Measurements from ENCODE around the gene PLA2G4E. TPM values are rescaled to one million over a fixed set of nuclear protein-coding genes. Genes with fewer than 3 reads are reported as not detected.

Gene PLA2G4E, protein sequence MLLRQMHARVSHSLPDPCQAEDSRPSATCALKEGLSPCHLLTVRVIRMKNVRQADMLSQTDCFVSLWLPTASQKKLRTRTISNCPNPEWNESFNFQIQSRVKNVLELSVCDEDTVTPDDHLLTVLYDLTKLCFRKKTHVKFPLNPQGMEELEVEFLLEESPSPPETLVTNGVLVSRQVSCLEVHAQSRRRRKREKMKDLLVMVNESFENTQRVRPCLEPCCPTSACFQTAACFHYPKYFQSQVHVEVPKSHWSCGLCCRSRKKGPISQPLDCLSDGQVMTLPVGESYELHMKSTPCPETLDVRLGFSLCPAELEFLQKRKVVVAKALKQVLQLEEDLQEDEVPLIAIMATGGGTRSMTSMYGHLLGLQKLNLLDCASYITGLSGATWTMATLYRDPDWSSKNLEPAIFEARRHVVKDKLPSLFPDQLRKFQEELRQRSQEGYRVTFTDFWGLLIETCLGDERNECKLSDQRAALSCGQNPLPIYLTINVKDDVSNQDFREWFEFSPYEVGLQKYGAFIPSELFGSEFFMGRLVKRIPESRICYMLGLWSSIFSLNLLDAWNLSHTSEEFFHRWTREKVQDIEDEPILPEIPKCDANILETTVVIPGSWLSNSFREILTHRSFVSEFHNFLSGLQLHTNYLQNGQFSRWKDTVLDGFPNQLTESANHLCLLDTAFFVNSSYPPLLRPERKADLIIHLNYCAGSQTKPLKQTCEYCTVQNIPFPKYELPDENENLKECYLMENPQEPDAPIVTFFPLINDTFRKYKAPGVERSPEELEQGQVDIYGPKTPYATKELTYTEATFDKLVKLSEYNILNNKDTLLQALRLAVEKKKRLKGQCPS
- not detected in 2 replicates for total RNA-seq (2014; rRNA removed; shearing (Covaris generic))

DNA sequence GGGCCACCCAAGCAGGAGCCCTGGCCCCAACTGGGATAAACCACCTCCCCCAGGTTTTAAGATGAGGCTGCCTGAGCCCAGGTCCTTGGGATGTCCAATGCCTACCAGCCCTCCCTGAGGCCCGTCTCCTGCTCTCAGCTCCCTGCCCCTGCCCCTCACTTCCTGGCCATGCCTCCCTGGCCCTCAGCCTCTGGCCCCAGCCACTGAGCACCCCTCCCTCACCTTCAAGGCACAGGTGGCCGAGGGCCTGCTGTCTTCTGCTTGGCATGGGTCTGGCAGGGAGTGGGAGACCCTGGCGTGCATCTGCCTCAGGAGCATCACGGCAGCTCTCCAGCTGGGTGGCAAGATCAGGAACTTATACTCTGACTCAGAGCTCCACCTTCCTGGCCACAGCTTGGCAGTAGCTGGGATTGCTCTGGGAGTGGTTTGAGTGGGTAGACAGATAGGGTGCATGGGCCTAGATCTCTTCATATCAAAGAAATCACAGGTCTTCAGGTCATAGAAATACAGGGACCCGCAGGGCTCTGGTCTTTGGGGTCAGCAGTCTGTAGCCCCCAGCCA, at the start of gene PLA2G4E:
Gene PLA2G4E, minus strand, starts transcription at position 330 of the 561 bp plus-strand sequence. Its CDS starts 12 bp downstream, at position 318.
- Histone ChIP-seq H3K27me3 (replicated peaks) (peaks cover 4% of the 10 kb centered on the region; the same call in 1 of the 2 replicates), H3K4me1 (replicated peaks) (no peaks in the 10 kb centered on the region), H3K4me3 (no peak within 1 kb of the TSS), H3K27ac (no peak within 1 kb of the TSS), H3K9me3 (replicated peaks) (no peaks in the 10 kb centered on the region; the same call in 1 of the 2 replicates), H3K36me3 (no peaks in the 10 kb centered on the region)
- no peak for DNase-seq (ENCODE audit: low read depth in 1 of 2, low spot score in 2 of 2)

DNA sequence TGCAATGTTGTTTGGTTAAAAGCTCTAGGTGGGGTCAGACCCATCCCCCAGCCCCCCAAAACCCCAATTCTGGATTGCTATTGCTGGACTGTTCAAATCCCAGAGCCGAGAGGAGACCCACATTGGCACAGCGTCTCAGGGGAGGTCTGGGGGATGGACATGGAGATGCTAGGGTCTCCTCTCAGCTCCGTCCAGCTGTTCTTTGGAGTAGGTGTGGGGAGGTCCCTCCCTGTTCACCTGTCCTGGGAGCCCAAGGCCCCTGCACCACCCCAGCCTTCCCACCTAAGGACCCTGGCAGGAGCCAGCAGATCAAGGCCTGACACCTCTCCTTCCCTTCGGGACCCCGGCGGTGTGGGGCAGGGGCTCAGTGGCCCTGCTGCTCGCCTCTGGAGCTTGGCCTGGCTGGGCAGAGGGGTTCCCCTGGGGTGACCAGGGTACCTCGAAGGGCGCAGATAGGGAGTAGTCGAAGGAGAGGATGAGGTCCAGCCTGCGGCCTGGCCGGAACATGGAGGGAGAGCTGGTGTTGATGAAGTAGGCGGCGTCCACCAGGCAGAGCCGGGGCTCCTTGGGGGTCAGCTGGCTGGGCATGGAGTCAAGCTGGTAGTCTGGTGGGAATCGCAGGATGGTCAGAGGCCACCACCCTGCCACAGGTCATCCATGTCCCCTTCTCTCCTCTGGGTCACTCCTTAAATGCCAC, 49.6 kb upstream of the PLA2G4E start:
- Histone ChIP-seq H3K9me3 (replicated peaks) (no peaks in the 10 kb centered on the region), H3K4me3 (no peak overlapping the region), H3K4me1 (replicated peaks) (no peaks in the 10 kb centered on the region), H3K36me3 (no peaks in the 10 kb centered on the region), H3K27me3 (replicated peaks) (no peaks in the 10 kb centered on the region), H3K27ac (no peak overlapping the region)
- DNase-seq (ENCODE audit: low read depth in 1 of 2, low spot score in 2 of 2): peak in 1 of 2 experiments; percentile 38

DNA sequence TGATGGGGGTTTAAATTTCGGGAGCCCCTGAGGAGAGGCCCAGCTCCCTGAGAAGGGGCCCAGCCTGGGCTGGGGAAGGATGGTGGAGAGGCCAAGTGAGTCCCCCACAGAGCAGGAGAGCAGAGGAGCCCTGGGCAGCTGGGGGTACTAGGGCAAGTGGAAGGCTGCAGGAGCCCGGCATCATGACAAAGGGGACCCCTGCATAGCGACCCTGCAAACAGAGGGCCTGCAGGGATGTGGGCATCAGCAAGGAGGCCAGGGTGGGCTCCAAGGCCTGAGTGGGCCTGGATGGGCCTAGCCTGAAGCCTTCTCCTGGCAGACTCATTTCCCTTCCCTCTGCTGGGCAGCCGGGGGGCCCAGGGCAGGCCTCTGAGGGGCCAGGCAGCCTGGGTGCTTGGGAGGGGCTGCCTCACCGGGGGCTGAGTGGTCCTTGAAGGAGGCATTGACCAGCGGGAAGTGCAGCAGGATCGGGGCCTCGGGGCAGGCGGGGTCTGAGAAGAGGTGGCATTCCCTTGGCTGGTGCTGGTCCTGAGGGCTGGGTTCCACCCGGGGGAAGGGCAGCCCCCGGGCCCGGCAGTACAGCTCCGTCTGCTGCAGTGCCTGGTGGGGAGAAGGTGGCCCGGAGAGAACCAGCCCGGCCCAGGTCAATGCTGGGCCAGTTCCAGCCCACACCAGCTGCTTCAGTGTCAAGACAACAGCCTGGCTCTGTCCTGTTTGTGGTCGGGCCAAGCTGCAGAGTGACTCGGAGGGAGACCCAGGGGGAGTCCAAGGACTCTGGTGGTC, 48.8 kb upstream of the PLA2G4E start:
- Histone ChIP-seq H3K4me1 (replicated peaks) (no peaks in the 10 kb centered on the region), H3K4me3 (no peak overlapping the region), H3K36me3 (no peaks in the 10 kb centered on the region), H3K27me3 (replicated peaks) (no peaks in the 10 kb centered on the region), H3K9me3 (replicated peaks) (no peaks in the 10 kb centered on the region), H3K27ac (no peak overlapping the region)
- peak in 1 of 2 experiments; percentile 37 for DNase-seq (ENCODE audit: low read depth in 1 of 2, low spot score in 2 of 2)

DNA sequence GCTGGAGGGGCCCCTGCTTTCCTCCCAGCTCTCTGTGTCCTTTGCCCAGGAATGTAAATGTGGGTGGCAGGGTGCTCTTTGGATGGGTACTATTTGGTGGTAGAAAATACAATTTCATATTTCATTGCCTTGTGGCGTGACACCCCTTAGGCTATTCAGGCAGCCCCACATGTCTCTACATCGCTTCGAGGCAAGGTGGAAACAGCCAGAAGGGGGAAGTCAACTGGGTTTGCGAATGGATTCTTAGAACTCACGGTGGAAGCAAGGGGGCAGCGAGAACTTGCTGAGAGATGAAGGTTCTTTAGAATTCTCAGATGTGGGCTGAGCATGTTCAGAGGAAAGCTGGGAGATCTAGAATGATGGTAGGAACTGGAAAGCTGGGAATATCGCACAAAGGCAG, 48.2 kb upstream of the PLA2G4E start:
- Histone ChIP-seq H3K4me3 (no peak overlapping the region), H3K27me3 (replicated peaks) (no peaks in the 10 kb centered on the region), H3K36me3 (no peaks in the 10 kb centered on the region), H3K9me3 (replicated peaks) (no peaks in the 10 kb centered on the region), H3K27ac (no peak overlapping the region), H3K4me1 (replicated peaks) (no peaks in the 10 kb centered on the region)
- DNase-seq (ENCODE audit: low read depth in 1 of 2, low spot score in 2 of 2): peak in 1 of 2 experiments; percentile 30

DNA sequence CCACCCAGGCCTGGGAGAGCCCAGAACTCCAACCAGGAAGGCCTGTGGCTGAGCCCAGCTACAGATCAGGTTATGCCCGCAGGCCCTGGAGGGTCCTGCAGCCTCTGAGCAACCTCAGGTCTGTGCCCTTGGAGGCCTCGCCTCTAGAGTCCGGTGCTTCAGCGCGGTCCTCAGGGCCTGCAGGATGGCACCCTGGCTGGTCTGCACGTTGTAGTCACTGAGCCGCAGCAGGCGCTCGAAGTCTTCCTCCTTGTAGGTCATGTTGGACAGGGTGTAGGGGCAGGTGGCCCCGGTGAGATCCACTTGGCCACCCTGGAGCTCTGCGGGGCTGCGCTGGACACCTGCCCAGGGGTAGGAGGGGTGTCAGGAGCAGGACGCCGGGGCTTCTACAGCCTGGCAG, 47.8 kb upstream of the PLA2G4E start:
- Histone ChIP-seq H3K27ac (no peak overlapping the region), H3K36me3 (no peaks in the 10 kb centered on the region), H3K4me3 (no peak overlapping the region), H3K4me1 (replicated peaks) (no peaks in the 10 kb centered on the region), H3K27me3 (replicated peaks) (no peaks in the 10 kb centered on the region), H3K9me3 (replicated peaks) (no peaks in the 10 kb centered on the region)
- DNase-seq (ENCODE audit: low read depth in 1 of 2, low spot score in 2 of 2): no peak

DNA sequence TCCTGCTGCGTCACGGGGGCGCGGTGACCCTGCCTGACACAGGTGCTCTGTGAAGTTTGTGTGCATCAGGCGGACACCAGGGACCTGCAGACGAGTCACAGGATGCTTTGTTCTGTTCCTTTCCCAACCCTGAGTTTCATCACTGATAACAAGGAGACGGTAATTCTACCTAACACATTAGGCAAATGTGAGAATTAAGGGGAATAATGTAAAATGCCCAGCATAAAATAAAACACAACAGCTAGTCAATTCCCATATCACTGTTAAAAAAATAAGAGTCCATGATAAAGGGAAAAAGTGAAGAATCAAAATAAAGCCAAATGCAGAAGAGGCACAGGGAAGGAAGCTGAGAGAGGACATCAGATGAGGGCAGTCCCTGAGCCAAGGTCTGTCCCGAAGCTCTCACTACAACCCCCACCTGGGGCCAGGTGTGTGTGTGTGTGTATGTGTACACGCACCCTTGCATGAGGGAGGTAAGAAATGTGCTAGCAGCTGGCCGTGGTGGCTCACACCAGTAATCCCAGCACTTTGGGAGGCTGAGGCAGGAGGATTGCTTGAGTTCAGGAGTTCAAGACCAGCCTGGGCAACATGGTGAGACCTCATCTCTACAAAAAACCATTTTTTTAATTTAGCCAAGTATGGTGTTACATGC, 46.0 kb upstream of the PLA2G4E start:
- Histone ChIP-seq H3K36me3 (no peaks in the 10 kb centered on the region), H3K9me3 (replicated peaks) (no peaks in the 10 kb centered on the region), H3K27ac (no peak overlapping the region), H3K4me3 (no peak overlapping the region), H3K27me3 (replicated peaks) (no peaks in the 10 kb centered on the region), H3K4me1 (replicated peaks) (no peaks in the 10 kb centered on the region)
- no peak for DNase-seq (ENCODE audit: low read depth in 1 of 2, low spot score in 2 of 2)

DNA sequence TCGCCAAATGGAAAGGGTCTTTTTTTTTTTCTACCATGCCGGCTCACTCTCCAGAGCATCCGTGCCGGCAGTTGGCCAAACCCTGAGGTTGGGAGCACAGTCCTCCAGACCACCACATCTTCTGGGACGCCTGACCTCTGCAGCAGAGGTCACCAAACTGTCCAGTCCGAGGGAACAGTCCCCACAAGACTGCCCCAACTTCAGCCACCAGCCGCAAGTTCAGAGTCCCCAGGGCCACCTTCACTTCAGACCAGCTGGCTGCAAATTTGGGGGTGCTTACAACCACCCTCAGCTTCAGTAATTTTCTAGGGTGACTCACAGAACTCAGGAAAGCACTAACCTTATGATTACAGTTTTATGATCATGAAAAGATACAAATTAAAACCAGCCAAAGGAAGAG, 44.6 kb upstream of the PLA2G4E start:
- H3K27me3 ChIP-seq (replicated peaks): no peaks in the 10 kb centered on the region
- no peaks in the 10 kb centered on the region for H3K4me1 ChIP-seq (replicated peaks)
- H3K36me3 ChIP-seq: no peaks in the 10 kb centered on the region
- H3K27ac ChIP-seq: no peak overlapping the region
- DNase-seq (ENCODE audit: low read depth in 1 of 2, low spot score in 2 of 2): no peak
- H3K4me3 ChIP-seq: no peak overlapping the region
- no peaks in the 10 kb centered on the region for H3K9me3 ChIP-seq (replicated peaks)

DNA sequence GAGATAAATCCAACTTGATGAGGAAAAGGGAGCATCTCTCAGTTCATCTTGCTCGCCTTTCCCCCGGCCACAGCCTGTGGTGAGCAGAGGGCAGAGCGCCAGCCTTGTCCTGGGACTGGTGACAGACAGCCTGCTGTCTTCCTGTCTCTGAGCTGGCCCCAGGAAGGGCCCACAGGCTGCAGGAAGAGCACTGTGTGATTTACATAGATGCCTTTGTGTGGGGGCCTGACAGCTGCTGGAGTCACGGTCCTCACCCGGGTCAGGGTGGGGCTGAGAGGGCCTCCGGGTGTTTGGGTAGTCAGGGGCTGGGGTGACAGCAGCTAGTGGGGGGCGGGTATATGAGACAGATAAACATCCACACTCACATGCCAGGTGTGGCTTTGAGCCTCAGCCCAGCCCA, 44.2 kb upstream of the PLA2G4E start:
- H3K27ac ChIP-seq: no peak overlapping the region
- H3K27me3 ChIP-seq (replicated peaks): no peaks in the 10 kb centered on the region
- H3K4me1 ChIP-seq (replicated peaks): no peaks in the 10 kb centered on the region
- no peaks in the 10 kb centered on the region for H3K9me3 ChIP-seq (replicated peaks)
- no peak overlapping the region for H3K4me3 ChIP-seq
- no peaks in the 10 kb centered on the region for H3K36me3 ChIP-seq
- no peak for DNase-seq (ENCODE audit: low read depth in 1 of 2, low spot score in 2 of 2)

DNA sequence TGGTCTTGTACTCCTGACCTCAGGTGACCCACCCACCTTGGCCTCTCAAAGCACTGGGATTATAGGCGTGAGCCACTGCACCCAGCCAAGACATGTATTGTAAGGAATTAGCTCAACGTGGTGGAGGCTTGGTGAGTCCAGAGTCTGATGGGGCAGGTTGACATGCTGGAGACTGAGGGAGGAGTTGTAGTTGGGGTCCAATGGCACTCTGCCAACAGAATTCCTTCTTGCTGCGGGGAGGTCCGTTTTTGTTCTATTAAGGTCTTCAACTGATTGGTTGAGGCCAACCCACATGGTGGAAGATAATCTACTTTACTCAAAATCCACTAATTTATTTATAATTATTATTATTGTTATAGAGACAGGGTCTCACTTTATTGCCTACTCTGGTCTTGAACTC, 43.4 kb upstream of the PLA2G4E start:
- no peak for DNase-seq (ENCODE audit: low read depth in 1 of 2, low spot score in 2 of 2)
- Histone ChIP-seq H3K36me3 (no peaks in the 10 kb centered on the region), H3K27me3 (replicated peaks) (no peaks in the 10 kb centered on the region), H3K9me3 (replicated peaks) (no peaks in the 10 kb centered on the region), H3K27ac (no peak overlapping the region), H3K4me3 (no peak overlapping the region), H3K4me1 (replicated peaks) (no peaks in the 10 kb centered on the region)

DNA sequence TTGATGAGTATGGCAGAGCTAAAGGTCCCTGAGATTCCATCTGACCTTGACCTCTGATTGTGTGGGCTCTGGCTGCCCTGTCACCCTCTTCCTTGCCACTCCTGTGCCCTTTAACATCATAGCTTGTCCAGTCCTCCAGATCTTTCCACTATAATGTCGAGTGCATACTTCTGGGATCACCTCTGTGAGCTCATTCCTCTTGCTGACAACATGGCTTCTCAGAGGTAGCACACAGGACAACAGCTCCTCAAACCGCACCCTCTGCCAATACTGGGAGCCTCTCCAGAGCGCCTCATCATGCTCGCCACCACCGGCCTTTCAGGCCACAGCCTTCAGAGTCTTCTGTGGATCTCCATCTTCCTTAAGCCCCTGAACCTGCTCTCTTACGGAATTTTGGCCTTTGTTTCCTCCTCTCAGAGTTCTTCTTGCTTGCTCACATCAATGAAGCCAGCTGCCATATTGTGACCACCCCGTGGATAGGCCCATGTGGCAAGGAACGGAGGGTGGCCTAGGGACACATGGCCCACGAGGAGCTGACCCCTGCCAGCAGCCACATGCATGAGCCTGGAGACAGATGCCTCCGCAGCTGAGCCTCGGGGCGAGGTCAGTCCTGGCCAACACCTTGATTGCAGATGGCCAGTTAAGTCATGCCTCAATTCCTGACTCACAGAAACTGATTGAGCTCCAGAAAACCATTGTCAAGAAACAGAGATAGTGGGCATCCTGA, 42.4 kb upstream of the PLA2G4E start:
- Histone ChIP-seq H3K4me3 (no peak overlapping the region), H3K9me3 (replicated peaks) (no peaks in the 10 kb centered on the region), H3K4me1 (replicated peaks) (no peaks in the 10 kb centered on the region), H3K27ac (no peak overlapping the region), H3K36me3 (no peaks in the 10 kb centered on the region), H3K27me3 (replicated peaks) (no peaks in the 10 kb centered on the region)
- no peak for DNase-seq (ENCODE audit: low read depth in 1 of 2, low spot score in 2 of 2)

DNA sequence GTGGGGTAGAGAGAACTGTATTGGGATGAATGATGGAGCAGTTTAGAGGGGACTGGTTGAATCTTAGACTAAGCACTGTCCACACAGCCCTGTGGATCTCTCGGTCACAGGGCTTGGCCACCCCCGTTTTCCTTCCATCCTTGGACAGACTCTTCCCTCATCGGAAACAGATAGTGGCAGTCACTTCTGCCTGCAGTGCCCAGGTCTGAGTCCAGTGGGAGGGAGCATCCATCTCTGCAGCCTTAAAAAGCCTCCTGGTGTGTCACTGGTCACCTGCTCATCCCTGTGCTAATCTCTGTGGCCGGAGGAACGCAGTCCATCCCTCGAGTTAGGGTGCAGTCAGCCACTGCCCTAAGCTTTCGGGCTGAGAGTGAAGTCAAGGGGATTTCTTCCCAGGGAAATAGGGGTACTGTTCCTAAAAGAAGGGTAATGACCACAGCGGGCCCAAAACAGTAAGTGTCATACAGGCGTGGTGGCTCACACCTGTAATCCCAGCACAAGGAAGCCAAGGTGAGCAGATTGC, 41.5 kb upstream of the PLA2G4E start:
- H3K36me3 ChIP-seq: no peaks in the 10 kb centered on the region
- H3K27me3 ChIP-seq (replicated peaks): no peaks in the 10 kb centered on the region
- H3K27ac ChIP-seq: no peak overlapping the region
- DNase-seq (ENCODE audit: low read depth in 1 of 2, low spot score in 2 of 2): no peak
- H3K4me1 ChIP-seq (replicated peaks): peaks cover under 1% of the 10 kb centered on the region
- H3K9me3 ChIP-seq (replicated peaks): no peaks in the 10 kb centered on the region
- no peak overlapping the region for H3K4me3 ChIP-seq

DNA sequence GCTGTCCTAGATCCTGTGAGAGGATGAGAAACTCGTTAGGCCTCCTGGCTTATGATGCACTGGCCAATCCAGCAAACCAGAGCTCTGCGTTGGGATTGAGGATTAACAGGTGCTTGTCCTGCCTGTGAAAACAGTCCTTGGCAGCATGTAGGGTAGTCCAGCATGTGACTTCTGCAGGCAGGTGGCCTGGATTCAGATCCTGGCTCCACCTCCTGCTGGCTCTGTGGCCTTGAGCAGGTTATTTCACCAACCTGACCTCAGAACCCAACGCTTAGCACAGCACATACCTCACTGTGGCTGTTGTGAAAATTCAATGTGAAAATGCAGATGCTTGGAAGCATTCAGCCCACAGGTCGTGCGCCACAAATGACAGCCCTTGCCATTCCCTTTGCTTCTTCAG, 40.0 kb upstream of the PLA2G4E start:
- no peaks in the 10 kb centered on the region for H3K27me3 ChIP-seq (replicated peaks)
- peaks cover 8% of the 10 kb centered on the region for H3K4me1 ChIP-seq (replicated peaks)
- no peak overlapping the region for H3K27ac ChIP-seq
- H3K4me3 ChIP-seq: no peak overlapping the region
- H3K9me3 ChIP-seq (replicated peaks): no peaks in the 10 kb centered on the region
- DNase-seq (ENCODE audit: low read depth in 1 of 2, low spot score in 2 of 2): no peak
- no peaks in the 10 kb centered on the region for H3K36me3 ChIP-seq
